Erythroblast (primary cell): ENCODE measurements around the gene DNASE1L2.

Source experiments
- GATA1 ChIP-seq: IDR thresholded peaks from 2 replicates; pipeline ENCODE4 v1.6.1; 2011; ENCODE audit warnings: low read depth, mild to moderate bottlenecking, control low read depth, low read length, moderate library complexity
- POLR2A ChIP-seq: IDR thresholded peaks from 2 replicates; pipeline ENCODE4 v1.6.1; 2011; ENCODE audit warnings: mild to moderate bottlenecking, low read length

DNA sequence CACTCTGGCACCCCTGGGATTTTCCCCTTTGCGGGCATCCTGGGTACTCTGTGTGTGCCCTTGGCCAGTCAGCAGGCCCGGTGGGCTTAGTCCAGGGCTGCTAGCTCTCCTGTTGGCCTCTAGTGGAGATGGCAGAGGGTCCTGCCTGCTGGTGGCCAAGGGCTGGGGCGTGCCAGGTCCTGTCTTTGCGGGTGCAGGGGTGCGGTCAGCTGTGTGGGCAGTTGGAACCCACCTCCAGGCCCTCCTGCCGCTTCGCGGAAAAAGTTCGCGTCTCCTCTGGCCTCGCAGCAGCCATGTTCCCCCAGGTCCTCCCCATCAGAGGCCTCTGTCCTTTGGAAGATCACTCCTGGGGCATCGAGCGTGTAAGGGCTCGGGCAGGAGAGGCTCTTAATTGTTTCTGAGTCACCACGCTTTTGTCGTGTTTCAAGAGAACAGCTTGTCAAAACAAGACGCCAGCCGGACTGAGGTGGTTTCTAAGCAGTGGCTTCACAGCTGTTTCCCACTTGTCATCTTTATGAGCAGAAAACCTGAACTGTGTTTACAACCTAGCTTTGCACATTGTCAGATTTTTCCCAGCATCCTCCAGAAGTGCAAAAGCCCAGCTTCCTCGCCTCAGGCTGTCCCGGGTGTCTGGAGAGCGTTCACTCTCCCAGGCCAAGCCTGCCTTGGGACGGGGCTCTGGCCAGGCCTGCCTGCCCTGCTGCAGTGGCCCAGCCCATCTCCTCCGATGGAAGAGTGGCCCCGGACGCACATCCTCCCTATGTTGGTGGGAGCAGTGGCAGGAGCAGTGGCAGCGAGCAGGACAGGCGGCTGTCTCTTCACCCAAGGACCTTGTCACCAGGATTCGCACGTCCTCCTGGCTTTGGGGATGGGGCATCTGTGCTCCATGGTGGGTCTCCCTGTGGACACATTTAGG is 5.0 kb upstream of the DNASE1L2 start:
- no peak for TF ChIP-seq POLR2A
- no peak for TF ChIP-seq GATA1
